Measurements from ENCODE around the gene SYT7.
A peak's percentile ranks its signal among the peaks of the same experiment; 100 is the strongest.

Gene SYT7

GRCh38 chr11:61579676-61580270, 1.1 kb downstream of the SYT7 start:
- DNase-seq (ENCODE audit: low read depth, low spot score), result no peak
- H3K9me3 ChIP-seq (ENCODE audit: insufficient read depth, low read length), result no peaks in the 10 kb centered on the region
- no peaks in the 10 kb centered on the region for H3K36me3 ChIP-seq (ENCODE audit: insufficient read depth, insufficient read length, low read length)
- peak overlapping the region; percentile 67 for H3K4me3 ChIP-seq (ENCODE audit: insufficient read length, low read depth)
- H3K27me3 ChIP-seq (ENCODE audit: insufficient read depth, insufficient read length), result peaks cover 42% of the 10 kb centered on the region
- H3K4me1 ChIP-seq (ENCODE audit: insufficient read depth, insufficient read length), result peaks cover 43% of the 10 kb centered on the region
- TF ChIP-seq ZNF274 (IDR thresholded peaks at IDR 0.05; ENCODE audit: low read depth, low read length) (no peak), YY1 (IDR thresholded peaks at IDR 0.05; ENCODE audit: insufficient read depth, insufficient read length) (no peak), SUZ12 (IDR thresholded peaks at IDR 0.05; ENCODE audit: extremely low read depth, insufficient read depth, insufficient read length) (no peak)
- peak overlapping the region; percentile 89 for H3K9ac ChIP-seq (ENCODE audit: insufficient read length, low read depth)

GRCh38 chr11:61578819-61579675, 1.8 kb downstream of the SYT7 start:
- TF ChIP-seq YY1 (IDR thresholded peaks at IDR 0.05; ENCODE audit: insufficient read depth, insufficient read length), result no peak
- no peak for TF ChIP-seq ZNF274 (IDR thresholded peaks at IDR 0.05; ENCODE audit: low read depth, low read length)
- TF ChIP-seq SUZ12 (IDR thresholded peaks at IDR 0.05; ENCODE audit: extremely low read depth, insufficient read depth, insufficient read length), result no peak
- Histone ChIP-seq H3K27me3 (ENCODE audit: insufficient read depth, insufficient read length) (peaks cover 42% of the 10 kb centered on the region), H3K4me3 (ENCODE audit: insufficient read length, low read depth) (no peak overlapping the region)

DNA sequence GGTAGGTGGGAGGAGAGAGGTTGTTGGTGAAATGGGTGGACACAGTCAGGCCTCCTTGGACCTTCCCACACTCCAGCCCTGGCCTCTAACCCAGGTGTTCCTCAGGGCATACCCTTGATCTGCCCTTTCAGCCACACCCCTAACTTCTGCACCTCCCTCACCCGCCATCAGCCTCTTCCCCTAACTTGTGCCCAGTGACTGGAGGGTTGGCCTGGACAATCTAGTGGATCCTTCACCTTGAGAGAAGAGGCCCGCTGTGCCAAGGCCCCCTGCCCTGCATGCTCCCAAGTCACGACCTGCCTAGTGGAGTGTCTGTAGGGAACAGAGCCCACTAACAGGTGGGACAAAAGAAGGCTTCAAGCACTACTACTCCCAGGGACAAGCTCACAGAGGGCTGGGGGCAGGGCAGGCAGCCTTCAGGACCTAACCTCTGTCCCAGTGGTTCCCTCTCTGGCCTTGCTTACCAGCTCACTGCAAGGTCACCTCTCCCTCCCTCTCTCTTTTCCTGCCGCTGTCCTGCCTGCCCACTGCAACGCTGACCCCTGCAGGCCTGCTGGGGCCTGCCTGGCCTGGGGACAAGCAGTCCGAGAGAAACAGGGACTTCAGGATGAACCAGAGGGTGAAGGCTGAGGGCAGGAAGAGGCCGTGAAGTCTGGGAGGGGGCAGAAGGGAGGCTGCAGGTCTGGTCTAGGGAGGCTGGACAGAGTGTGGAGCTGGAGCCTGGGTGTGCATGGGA, 3.3 kb downstream of the SYT7 start:
- DNase-seq (ENCODE audit: low read depth, low spot score), result no peak
- no peak for TF ChIP-seq ZNF274 (IDR thresholded peaks at IDR 0.05; ENCODE audit: low read depth, low read length)
- TF ChIP-seq YY1 (IDR thresholded peaks at IDR 0.05; ENCODE audit: insufficient read depth, insufficient read length), result no peak
- no peak for TF ChIP-seq SUZ12 (IDR thresholded peaks at IDR 0.05; ENCODE audit: extremely low read depth, insufficient read depth, insufficient read length)
- Histone ChIP-seq H3K9me3 (ENCODE audit: insufficient read depth, low read length) (no peaks in the 10 kb centered on the region), H3K4me3 (ENCODE audit: insufficient read length, low read depth) (no peak overlapping the region), H3K4me1 (ENCODE audit: insufficient read depth, insufficient read length) (peaks cover 48% of the 10 kb centered on the region), H3K36me3 (ENCODE audit: insufficient read depth, insufficient read length, low read length) (no peaks in the 10 kb centered on the region), H3K27me3 (ENCODE audit: insufficient read depth, insufficient read length) (peaks cover 38% of the 10 kb centered on the region), H3K9ac (ENCODE audit: insufficient read length, low read depth) (peak overlapping the region; percentile 62)

More at GRCh38 chr11:61578819-61579675, 1.8 kb downstream of the SYT7 start:
- H3K9me3 ChIP-seq (ENCODE audit: insufficient read depth, low read length), result no peaks in the 10 kb centered on the region
- DNase-seq (ENCODE audit: low read depth, low spot score), result no peak
- peaks cover 45% of the 10 kb centered on the region for H3K4me1 ChIP-seq (ENCODE audit: insufficient read depth, insufficient read length)
- peak overlapping the region; percentile 33 for H3K9ac ChIP-seq (ENCODE audit: insufficient read length, low read depth)
- H3K36me3 ChIP-seq (ENCODE audit: insufficient read depth, insufficient read length, low read length), result no peaks in the 10 kb centered on the region

DNA sequence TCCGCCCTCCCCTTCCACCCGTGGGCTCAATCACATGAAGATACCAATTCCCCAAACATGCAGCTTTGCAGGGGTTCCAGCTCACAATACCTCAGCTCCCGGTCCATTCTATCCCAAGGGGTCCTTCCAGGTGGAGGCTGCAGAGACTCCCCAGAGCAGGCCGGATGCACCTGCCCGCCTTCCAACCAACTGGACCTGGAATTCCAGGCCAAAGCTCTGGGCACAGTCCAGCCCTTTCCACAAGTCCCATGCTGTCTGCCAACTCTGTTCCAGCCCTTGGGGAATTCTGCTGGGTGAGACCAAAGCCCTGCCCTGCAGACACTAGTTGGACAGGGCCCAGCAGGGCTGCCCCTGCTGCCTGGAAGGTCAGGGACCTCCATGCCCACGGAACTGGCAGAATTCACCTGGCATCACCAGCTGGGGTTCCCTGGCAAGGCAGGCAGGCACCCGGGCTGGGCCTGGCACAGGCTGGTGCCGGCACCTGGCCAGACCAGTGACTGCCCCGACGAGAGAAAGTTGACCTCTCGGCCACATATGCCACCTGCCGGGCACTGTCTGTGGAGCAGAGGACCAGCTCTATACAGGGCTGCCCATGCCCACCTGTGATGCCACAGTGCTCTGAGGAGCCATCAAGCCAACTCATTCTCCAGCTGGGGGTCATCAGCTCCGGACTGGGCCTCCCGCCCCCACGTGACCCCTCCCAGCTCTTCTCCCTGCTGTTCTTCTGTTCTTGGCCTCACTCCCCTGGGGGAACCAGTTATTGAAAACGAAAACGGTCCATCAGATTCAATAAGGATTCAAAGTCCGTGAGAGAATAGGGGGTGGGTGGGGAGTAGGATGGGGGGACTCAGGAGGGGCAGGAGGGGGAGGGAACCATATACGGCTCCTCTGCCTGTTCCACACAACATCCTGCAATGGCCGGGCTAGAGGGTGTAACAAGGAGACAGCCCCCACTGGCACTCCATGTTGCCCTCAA, 4.7 kb downstream of the SYT7 start:
- H3K9ac ChIP-seq (ENCODE audit: insufficient read length, low read depth), result no peak overlapping the region
- H3K36me3 ChIP-seq (ENCODE audit: insufficient read depth, insufficient read length, low read length), result no peaks in the 10 kb centered on the region
- H3K27me3 ChIP-seq (ENCODE audit: insufficient read depth, insufficient read length), result peaks cover 31% of the 10 kb centered on the region
- peaks cover 43% of the 10 kb centered on the region for H3K4me1 ChIP-seq (ENCODE audit: insufficient read depth, insufficient read length)
- H3K9me3 ChIP-seq (ENCODE audit: insufficient read depth, low read length), result no peaks in the 10 kb centered on the region
- DNase-seq (ENCODE audit: low read depth, low spot score), result no peak
- H3K4me3 ChIP-seq (ENCODE audit: insufficient read length, low read depth), result no peak overlapping the region
- TF ChIP-seq YY1 (IDR thresholded peaks at IDR 0.05; ENCODE audit: insufficient read depth, insufficient read length) (no peak), SUZ12 (IDR thresholded peaks at IDR 0.05; ENCODE audit: extremely low read depth, insufficient read depth, insufficient read length) (no peak), ZNF274 (IDR thresholded peaks at IDR 0.05; ENCODE audit: low read depth, low read length) (no peak)

GRCh38 chr11:61574611-61575010, 6.3 kb downstream of the SYT7 start:
- no peak overlapping the region for H3K4me3 ChIP-seq (ENCODE audit: insufficient read length, low read depth)
- TF ChIP-seq YY1 (IDR thresholded peaks at IDR 0.05; ENCODE audit: insufficient read depth, insufficient read length) (no peak), ZNF274 (IDR thresholded peaks at IDR 0.05; ENCODE audit: low read depth, low read length) (no peak), SUZ12 (IDR thresholded peaks at IDR 0.05; ENCODE audit: extremely low read depth, insufficient read depth, insufficient read length) (no peak)
- DNase-seq (ENCODE audit: low read depth, low spot score), result no peak
- H3K9ac ChIP-seq (ENCODE audit: insufficient read length, low read depth), result no peak overlapping the region
- no peaks in the 10 kb centered on the region for H3K36me3 ChIP-seq (ENCODE audit: insufficient read depth, insufficient read length, low read length)
- H3K4me1 ChIP-seq (ENCODE audit: insufficient read depth, insufficient read length), result peaks cover 39% of the 10 kb centered on the region
- H3K9me3 ChIP-seq (ENCODE audit: insufficient read depth, low read length), result no peaks in the 10 kb centered on the region
- H3K27me3 ChIP-seq (ENCODE audit: insufficient read depth, insufficient read length), result peaks cover 33% of the 10 kb centered on the region

DNA sequence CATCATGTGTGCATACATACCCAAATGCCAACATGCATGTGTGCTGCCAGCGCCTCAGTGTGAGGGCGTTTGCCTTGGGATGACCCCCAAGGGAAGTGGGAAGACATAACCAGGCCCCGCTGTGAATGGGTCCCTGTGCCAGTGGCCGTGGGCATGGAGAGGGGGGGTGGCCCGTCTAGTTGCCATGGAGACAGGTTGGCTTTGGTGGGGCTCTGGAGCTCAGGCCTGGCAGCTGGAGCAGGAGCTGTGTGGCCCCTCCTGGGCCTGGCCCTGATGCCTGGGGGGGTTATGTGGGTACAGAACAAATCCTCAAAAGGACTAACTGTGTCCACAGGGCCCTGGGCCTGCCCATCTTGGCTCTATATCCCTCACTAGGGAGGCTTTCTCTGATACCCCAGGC, 8.0 kb downstream of the SYT7 start:
- H3K27me3 ChIP-seq (ENCODE audit: insufficient read depth, insufficient read length), result peaks cover 39% of the 10 kb centered on the region
- TF ChIP-seq ZNF274 (IDR thresholded peaks at IDR 0.05; ENCODE audit: low read depth, low read length) (no peak), YY1 (IDR thresholded peaks at IDR 0.05; ENCODE audit: insufficient read depth, insufficient read length) (no peak), SUZ12 (IDR thresholded peaks at IDR 0.05; ENCODE audit: extremely low read depth, insufficient read depth, insufficient read length) (no peak)
- no peaks in the 10 kb centered on the region for H3K9me3 ChIP-seq (ENCODE audit: insufficient read depth, low read length)
- H3K9ac ChIP-seq (ENCODE audit: insufficient read length, low read depth), result no peak overlapping the region
- no peak overlapping the region for H3K4me3 ChIP-seq (ENCODE audit: insufficient read length, low read depth)
- no peak for DNase-seq (ENCODE audit: low read depth, low spot score)
- H3K36me3 ChIP-seq (ENCODE audit: insufficient read depth, insufficient read length, low read length), result no peaks in the 10 kb centered on the region
- H3K4me1 ChIP-seq (ENCODE audit: insufficient read depth, insufficient read length), result peaks cover 25% of the 10 kb centered on the region
